NCI-H460 (cell line): Measurements from ENCODE around the gene DOCK11. TPM values are rescaled to one million over a fixed set of nuclear protein-coding genes. Genes with fewer than 3 reads are reported as not detected.
"Not testable (repeated sequence)": the region's sequence is repeated elsewhere in the genome, so short reads cannot be mapped to it uniquely, and the experiment has no call there.

Source experiments
- DNase-seq: peaks from one replicate; pipeline ENCODE4 v3.0.0-alpha.2; 2016; ENCODE audit warnings: low read depth; ENCODE audit errors: extremely low read depth
- polyA plus RNA-seq: library from polyadenylated mRNA; depleted of rRNA; stranded (reverse); fragments of >200 nt; gene quantifications from 2 replicates; pipeline ENCODE4 v1.2.3, GENCODE V29; 2014; cell fraction: nucleus; rRNA removed
- total RNA-seq: library from RNA; depleted of rRNA; stranded (reverse); fragments of >200 nt; shearing (Covaris generic); gene quantifications from 2 replicates; pipeline ENCODE4 v1.2.3, GENCODE V29; 2014; rRNA removed

The DOCK11 gene
- 25.0 TPM in 2 replicates for total RNA-seq
- polyA plus RNA-seq: 6.3 and 21.2 TPM in 2 replicates

DNA sequence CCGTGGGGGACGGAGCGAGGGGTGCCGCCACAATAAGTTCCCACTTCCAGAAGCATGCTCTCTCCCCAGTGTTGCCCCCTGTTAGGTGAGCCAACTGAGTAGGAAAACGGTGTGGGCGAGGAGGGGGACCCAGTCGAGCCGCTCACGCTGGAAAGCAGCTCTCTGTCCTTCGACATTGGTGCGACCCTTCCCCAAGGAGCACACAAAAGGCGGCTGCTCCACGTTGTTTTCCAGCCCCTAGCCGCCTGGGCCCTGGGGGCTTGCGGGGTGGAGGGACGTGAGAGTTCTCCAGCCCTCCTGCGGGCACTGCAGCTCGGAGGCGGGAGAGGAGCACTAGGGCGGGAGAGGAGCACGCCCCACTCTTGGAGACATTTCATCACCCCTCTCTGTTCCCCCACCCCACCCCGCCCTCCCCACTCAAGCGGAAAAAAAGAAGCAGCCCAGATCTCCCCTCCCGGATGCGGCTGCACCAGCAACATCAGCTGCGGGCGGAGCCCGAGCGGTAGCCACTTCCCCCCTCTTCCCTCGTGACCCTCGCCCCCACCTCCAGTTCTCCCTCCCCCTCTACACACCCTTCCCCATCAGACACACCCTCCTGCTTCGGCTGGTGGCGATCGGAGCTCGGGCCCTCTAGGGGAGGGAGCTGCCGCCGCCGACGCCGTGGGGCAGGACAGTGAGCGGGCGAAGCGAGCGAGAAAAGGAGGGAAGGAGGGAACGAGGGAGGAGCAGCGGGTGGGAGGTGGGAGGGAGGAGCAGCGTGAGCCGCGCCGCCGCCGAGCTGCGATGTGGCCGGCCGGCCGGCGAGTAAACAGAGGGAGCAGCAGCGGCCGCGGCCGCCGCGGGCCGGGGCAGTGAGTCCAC is at the start of gene DOCK11:
TSS of gene DOCK11 (plus strand) at position 755 of the 861 bp plus-strand sequence. CDS start 157 bp downstream, outside the sequence.
- DNase-seq: peak; percentile 58

DNA sequence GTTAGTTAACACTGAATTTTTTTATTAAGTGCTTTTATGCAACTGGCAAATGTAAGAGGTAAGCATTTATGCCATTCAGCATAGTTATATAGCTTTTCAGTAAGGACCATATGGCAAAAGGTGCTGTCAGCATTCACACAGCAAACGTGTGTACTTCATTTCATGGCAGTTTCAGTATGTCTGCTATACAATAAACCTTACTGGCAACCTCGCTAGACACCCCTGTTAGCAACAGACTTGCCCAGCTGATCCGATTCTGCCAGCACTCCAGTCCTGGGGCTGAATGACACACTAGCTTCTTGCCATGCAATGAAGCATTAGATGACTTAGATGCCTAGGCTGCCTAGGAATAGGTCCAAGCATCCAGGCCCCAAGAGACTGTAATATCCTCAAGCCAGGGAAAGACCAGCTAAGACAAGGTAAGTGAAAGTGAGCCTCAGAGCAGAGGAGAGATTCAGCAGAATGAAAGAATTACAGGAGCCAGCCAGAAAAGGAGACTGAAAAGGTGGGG is 47.3 kb upstream of the DOCK11 start:
- DNase-seq: no peak

GRCh38 chrX:118455013-118455412 is 40.6 kb upstream of the DOCK11 start:
- DNase-seq: no peak

DNA sequence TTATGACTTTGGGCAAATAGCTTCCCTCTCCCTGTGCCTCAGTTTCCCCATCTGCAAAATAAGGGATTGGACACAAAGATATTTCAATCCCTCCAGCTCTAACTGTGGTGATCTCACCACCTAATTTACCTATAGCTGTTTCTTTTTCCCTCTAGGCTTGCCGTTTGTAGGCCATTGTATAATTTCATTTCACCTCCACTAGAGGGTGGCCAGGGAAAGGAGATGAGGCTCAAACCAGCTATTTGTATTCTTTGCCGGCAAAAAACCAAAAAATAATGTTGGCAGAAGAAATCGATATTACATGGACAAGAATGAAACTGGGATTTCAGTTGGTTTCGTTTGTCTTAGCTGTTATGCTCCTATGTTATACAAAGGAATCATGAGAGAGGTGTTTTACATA is 36.1 kb upstream of the DOCK11 start:
- DNase-seq: peak; percentile 50

- no peak for DNase-seq
These were observed 31.1 kb upstream of the DOCK11 start for GRCh38 chrX:118464501-118464900.

DNA sequence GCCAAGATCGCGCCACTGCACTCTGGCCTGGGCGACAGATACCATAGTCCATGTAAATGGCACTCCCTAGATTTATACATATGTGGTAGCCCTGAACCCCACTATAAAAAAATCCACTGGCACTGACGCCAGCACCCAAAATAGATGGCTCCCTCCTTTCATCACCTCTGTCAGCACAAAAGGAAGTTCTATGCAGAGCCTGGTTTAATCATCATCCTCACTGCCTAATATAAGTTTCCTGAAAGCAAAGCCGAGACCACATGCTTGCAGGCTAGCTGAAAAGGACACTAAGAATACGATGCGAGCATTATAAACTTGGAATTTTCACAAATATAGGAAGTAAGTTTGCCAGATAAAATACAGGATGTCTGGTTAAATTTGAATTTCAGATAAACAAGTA is 27.5 kb upstream of the DOCK11 start:
- no peak for DNase-seq

DNA sequence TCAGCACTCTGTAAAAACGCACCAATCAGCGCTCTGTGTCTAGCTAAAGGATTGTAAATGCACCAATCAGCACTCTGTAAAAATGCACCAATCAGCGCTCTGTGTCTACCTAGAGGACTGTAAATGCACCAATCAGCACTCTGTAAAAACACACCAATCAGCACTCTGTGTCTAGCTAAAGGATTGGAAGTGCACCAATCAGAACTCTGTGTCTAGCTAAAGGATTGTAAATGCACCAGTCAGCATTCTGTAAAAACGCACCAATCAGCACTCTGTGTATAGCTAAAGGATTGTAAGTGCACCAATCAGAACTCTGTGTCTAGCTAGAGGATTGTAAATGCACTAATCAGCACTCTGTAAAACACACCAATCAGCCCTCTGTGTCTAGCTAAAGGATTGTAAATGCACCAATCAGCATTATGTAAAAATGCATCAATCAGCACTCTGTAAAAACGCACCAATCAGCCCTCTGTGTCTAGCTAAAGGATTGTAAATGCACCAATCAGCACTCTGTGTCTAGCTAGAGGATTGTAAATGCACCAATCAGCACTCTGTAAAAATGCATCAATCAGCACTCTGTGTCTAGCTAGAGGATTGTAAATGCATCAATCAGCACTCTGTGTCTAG is 24.8 kb upstream of the DOCK11 start:
- DNase-seq: not testable (repeated sequence)

GRCh38 chrX:118474586-118474985 is 21.0 kb upstream of the DOCK11 start:
- no peak for DNase-seq

DNA sequence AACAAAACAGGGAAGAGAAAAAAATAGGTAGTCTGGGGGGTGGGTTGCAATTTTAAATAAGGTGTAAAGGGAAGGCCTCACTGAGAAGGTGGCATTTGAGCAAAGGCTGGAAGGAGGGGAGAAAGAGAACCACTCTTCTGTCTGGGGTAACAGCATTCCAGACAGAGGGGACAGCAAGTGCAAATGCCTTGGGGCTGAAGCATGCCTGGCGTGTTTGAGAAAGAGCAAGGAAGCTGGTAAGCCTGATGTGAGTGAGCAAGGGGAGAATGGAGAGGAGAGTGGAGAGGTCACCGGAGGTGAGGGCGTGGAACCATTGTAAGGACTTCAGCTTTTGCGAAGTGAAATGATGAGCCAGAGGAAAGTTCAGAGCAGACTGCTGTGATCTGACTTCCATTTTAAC is 19.7 kb upstream of the DOCK11 start:
- no peak for DNase-seq

DNA sequence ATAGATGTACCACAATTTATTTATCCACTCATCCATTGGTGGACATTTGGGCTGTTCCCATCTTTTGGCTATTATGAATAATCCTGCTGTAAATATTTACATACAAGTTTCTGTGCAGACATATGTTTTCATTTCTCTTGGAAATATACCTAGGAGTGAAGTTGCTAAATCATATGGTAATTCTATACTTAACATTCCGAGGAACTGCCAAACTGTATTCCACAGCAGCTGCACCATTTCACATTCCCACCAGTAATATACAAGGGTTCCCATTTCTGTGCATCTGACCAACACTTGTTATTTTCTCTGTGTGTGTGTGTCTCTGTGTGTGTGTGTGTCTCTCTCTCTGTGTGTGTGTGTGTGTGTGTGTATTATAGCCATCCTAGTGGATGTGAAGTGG is 15.4 kb upstream of the DOCK11 start:
- no peak for DNase-seq

- DNase-seq: not testable (repeated sequence)
These were observed 13.2 kb upstream of the DOCK11 start for GRCh38 chrX:118482384-118482783.

DNA sequence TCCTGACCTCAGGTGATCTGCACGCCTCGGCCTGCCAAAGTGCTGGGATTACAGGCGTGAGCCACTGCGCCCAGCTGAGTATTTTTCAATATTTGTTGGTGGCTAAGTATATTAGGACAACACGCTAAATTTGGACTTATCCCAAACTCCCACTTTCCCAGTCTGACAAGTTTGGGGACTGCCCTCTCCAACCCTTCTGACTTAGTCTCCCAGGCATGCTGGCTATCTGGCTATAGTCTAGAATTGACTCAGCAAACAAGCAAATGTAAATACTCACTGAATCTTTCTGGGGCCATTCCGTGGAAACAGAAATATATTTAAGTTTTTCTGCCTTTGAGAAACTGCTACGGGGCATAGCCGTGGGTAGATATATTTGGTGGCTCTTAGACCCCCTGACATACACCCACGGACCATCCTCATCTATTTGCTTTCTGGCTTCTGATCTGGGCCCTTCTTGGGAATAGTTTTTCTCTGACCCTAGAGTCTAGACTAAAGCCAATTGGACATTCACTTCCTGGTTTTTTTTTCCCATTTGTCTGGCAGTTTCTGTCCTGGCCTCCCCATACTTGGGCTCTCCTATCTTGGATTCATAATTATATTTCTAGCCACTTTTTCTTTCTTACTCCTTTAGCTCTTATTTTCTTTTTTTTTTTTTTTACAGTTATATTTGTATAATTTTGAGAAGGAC is 11.3 kb upstream of the DOCK11 start:
- DNase-seq: no peak

DNA sequence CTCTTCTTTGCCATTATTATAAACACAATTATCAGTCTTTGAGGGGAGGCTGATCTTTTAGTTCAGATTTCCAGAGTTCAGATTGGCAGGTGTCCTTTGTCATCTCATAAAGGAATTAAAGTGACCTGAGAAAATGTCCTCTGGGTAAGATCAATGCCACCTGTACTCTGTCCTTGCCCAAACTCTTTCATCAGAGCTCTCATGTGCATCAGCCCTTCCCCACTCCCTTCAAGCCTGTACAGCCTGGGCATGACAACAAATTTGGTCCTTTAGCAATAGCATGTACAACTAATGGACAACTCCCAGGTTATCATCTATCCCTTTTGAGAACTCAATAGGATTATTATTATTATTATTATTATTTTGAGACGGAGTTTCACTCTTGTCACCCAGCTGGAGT is 8.9 kb upstream of the DOCK11 start:
- not testable (repeated sequence) for DNase-seq

DNA sequence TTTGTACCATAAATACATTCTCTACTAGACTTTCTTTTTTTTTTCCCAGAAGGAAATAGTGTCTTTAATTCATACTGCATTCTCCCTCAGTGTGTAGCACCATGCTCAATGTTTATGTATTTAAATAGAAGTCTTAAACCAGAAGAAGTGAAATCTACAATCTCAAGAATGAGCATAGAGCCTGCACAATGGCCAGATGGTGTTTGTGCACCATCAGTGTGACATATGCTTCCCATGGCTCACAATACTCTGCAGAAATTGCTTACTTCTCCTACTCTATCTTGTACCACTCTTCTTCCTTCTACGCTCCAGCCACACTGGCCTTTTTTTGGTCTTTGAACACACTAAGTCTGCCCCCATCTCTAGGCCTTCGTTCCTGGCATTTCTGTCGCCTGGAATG is 2.6 kb upstream of the DOCK11 start:
- DNase-seq: no peak

DNA sequence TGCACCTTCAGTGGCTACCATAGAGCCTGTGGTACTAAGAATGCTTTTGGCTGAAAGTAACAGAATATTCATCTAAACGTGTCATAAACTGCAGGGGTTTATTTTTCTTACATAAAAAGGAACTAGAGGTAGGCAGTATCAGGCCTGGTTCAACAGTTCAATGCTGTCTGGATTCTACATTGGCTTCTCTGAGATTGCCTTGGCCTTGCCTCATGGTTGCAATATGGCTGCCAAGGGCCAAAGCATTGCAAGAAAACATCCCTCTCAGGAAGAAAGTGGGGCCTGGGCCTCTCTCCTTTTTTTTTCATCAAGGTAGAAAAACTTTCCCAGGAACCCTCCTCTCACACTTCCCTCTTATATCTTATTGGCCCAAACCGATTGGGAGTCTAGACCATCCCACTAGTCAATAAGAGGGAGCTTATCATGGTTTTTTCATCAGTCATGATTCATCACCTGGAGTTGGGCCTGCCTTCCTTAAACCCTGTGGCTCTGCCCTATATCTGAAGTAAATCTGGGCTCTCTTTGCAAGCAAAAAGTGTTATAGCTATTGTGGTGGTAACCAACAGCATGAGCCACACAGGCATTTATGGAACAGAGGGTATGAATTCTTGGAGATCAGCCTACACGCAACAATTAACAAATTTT is 1.8 kb upstream of the DOCK11 start:
- DNase-seq: no peak

DNA sequence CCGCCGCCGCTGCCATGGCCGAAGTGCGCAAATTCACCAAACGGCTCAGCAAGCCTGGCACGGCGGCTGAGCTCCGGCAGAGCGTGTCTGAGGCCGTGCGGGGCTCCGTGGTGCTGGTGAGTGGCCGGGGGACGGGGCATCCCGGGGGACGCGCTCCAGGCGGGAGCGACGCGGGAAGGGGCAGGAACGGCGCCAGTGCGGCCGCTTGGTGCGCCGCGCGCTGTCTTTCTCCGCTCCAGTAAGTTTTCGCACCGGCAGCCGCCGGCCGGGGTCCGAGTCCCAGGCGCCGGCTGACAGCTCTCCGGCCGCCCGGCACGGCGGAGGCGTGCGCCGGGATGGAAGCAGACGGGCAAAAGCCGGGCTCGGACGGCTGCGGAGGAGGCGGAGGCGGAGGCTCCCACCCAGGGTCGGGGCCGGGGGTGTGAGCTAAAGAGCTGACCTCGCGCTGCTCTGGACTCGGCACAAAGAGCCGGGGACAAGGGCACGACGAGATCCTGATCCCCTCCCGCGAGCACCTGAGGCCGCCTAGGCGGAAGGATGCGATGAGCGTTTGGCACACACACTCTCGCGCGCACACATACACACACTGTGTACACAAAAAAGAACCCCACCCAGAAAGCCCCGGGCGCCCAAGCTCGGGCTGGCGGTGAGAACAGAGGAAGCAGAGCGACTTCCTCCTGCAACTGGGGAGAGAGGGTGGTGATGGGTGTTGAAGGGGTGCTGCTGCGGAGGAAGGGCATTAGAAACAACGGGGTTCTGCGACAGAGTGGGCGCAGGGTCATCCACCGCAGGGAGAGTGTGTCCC is 545 bp downstream of the DOCK11 start:
- DNase-seq: peak; percentile 27

- DNase-seq: no peak
These were observed 1.1 kb downstream of the DOCK11 start for GRCh38 chrX:118496763-118497079.

DNA sequence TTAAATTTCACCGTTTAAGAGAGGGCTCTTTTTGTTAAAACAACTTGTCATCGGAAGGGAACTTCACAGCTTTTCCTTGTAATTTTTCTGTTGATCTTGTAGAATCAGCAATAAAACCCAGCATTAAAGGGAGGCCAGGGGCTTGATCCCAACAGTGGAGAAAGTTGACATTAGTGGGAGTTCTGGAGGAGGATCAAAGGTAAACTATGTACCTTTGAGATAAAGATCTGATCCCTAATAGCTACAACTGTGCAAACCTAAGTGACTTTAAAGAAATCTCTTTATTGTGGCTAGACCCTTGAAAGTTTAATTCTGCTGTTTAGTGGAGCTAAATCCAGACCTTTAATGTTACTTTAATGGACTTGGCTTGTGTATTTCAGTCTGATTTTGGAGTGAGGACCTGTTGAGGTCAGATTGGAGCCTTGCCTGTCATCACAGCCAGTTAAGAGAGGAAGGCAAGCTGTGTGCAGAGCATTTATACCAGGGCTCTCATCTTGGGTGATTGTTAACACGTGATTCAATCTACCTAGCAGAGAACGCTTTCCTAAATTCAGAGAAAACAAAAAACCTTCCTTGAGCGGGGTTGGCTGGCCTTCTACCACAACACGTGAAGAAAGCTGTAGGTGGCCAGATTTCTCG is 1.7 kb downstream of the DOCK11 start:
- no peak for DNase-seq

DNA sequence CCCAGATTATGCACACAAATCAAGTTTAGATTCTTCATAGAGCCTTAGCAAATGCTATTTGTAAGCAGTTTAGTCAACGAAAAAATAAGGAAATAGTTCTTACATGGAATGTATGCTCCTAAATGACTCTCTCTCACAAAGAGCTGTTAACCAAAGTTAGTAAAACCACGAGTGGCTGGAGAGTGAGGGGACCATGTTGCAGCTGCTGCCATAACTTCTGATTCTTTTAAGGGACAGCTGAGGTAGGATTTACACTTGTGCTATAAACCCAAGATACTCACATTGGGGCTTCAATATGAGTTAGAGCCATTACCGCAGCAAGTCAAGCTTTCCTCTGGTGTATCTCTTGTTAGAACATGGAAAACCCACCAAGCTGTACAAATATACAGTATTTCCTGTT is 2.7 kb downstream of the DOCK11 start:
- no peak for DNase-seq

DNA sequence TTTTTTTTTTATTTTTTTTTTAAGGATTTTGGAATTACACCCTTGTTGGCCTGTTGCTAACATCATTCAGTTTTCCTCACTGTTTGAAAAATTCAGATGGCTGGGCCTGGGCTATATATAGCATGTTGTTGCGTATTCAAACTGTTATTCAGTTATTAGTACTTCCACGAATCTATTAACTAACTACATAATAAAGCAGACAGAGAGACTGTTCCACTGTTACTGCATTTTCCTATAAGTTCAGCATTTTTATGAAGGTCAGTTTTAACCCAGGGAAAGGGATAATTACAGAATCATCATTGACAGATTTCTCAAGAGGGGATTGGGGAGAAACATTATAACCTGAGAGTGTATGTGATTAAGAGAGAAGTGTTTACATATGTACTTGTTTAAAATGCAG is 3.1 kb downstream of the DOCK11 start:
- no peak for DNase-seq
